Smooth muscle cell (in vitro differentiated cells): ENCODE results near the gene KRT20. TPM values are rescaled to one million over a fixed set of nuclear protein-coding genes. Genes with fewer than 3 reads are reported as not detected.

ENCODE experiments used
- DNase-seq: peaks from one replicate; lab custom pipeline; 2025; ENCODE audit not compliant: unreplicated experiment; lab: John Stamatoyannopoulos, UW
- H2AFZ ChIP-seq: fragments of 200-600 bp; sonication (generic); 2 replicates; pipeline ENCODE4 v1.6.0; 2016; ENCODE audit warnings: antibody characterized with exemption, low read depth, mild to moderate bottlenecking
- H3F3A ChIP-seq: fragments of 200-600 bp; sonication (generic); 2 replicates; pipeline ENCODE4 v1.6.0; 2017; ENCODE audit warnings: antibody characterized with exemption, low read depth
- H3K27ac ChIP-seq: fragments of 200-600 bp; sonication (generic); 2 replicates; pipeline ENCODE4 v1.5.1; 2016; ENCODE audit warnings: low read depth, mild to moderate bottlenecking
- H3K27me3 ChIP-seq: fragments of 200-600 bp; sonication (generic); 2 replicates; pipeline ENCODE4 v1.6.1; 2016; ENCODE audit warnings: low read depth, mild to moderate bottlenecking
- H3K36me3 ChIP-seq: fragments of 200-600 bp; sonication (generic); 2 replicates; pipeline ENCODE4 v1.5.1; 2016; ENCODE audit warnings: low read depth
- H3K4me1 ChIP-seq: fragments of 200-600 bp; sonication (generic); 2 replicates; pipeline ENCODE4 v1.5.1; 2016; ENCODE audit warnings: low read depth
- H3K4me2 ChIP-seq: fragments of 200-600 bp; sonication (generic); 2 replicates; pipeline ENCODE4 v1.6.0; 2016; ENCODE audit warnings: mild to moderate bottlenecking
- H3K4me3 ChIP-seq: fragments of 200-600 bp; sonication (generic); 2 replicates; pipeline ENCODE4 v1.5.1; 2016; ENCODE audit warnings: mild to moderate bottlenecking
- H3K79me2 ChIP-seq: fragments of 200-600 bp; sonication (generic); 2 replicates; pipeline ENCODE4 v1.6.0; 2016; ENCODE audit warnings: low read depth, mild to moderate bottlenecking
- H3K9ac ChIP-seq: fragments of 200-600 bp; sonication (generic); 2 replicates; pipeline ENCODE4 v1.6.0; 2016; ENCODE audit warnings: low read depth
- H3K9me3 ChIP-seq: fragments of 200-600 bp; sonication (generic); replicated peaks from 2 replicates; pipeline ENCODE4 v1.5.1; 2016; ENCODE audit warnings: low read depth
- H4K20me1 ChIP-seq: fragments of 200-600 bp; sonication (generic); 2 replicates; pipeline ENCODE4 v1.6.0; 2016; ENCODE audit warnings: low read depth
- CTCF ChIP-seq: fragments of 200-600 bp; sonication (generic); IDR thresholded peaks from 2 replicates; pipeline ENCODE4 v1.5.1; 2017; ENCODE audit warnings: borderline replicate concordance, mild to moderate bottlenecking, antibody characterized with exemption; ENCODE audit not compliant: insufficient read depth, poor library complexity, severe bottlenecking
- WGBS: methylation state at CpG from one replicate; pipeline ENCODE4 v1.1.7; 2016; ENCODE audit warnings: low lambda C conversion rate; 5-methylcytosine and 5-hydroxymethylcytosine counted together
- polyA plus RNA-seq: library from polyadenylated mRNA; unstranded; fragments of >200 nt; fragmentation: Nextera tagmentation; extraction: Ambion mirVana; gene quantifications from 2 replicates; pipeline ENCODE4 v1.2.1, GENCODE V29; 2016
- total RNA-seq: library from RNA; depleted of rRNA; stranded (reverse); fragments of >200 nt; gene quantifications from 2 replicates; pipeline ENCODE4 v1.2.3, GENCODE V29; 2014

KRT20 gene
- total and polyA plus RNA-seq, 2 experiments from 2014 or later, result not detected

- Histone ChIP-seq H3K9me3 (no peaks in the 10 kb centered on the region), H3F3A (no peaks in the 10 kb centered on the region), H3K9ac (no peak overlapping the region), H3K4me2 (no peak overlapping the region), H3K36me3 (no peaks in the 10 kb centered on the region), H3K27me3 (peaks cover 26% of the 10 kb centered on the region), H4K20me1 (no peaks in the 10 kb centered on the region), H3K4me3 (no peak overlapping the region), H3K79me2 (no peaks in the 10 kb centered on the region), H3K27ac (no peak overlapping the region), H2AFZ (no peak overlapping the region), H3K4me1 (no peaks in the 10 kb centered on the region)
- DNase-seq, result no peak
- WGBS, result 93% methylated on average over 3 of the region's 3 CpGs
- TF ChIP-seq CTCF, result no peak
Observed at GRCh38 chr17:40850293-40850972, 34.6 kb downstream of the KRT20 start.

GRCh38 chr17:40849723-40850122 is 35.3 kb downstream of the KRT20 start:
- H3K4me3 ChIP-seq, result no peak overlapping the region
- WGBS, result 87% methylated on average over 4 of the region's 4 CpGs
- H3K27ac ChIP-seq, result no peak overlapping the region
- no peak overlapping the region for H2AFZ ChIP-seq
- H3K36me3 ChIP-seq, result no peaks in the 10 kb centered on the region
- no peaks in the 10 kb centered on the region for H3K79me2 ChIP-seq
- DNase-seq, result no peak
- no peaks in the 10 kb centered on the region for H3K9me3 ChIP-seq
- peaks cover 33% of the 10 kb centered on the region for H3K27me3 ChIP-seq
- H3F3A ChIP-seq, result no peaks in the 10 kb centered on the region
- no peak overlapping the region for H3K4me2 ChIP-seq
- no peaks in the 10 kb centered on the region for H4K20me1 ChIP-seq
- no peaks in the 10 kb centered on the region for H3K4me1 ChIP-seq
- no peak for TF ChIP-seq CTCF
- H3K9ac ChIP-seq, result no peak overlapping the region

GRCh38 chr17:40848583-40849235 is 36.3 kb downstream of the KRT20 start:
- no peak overlapping the region for H3K9ac ChIP-seq
- H3K4me3 ChIP-seq, result no peak overlapping the region
- no peaks in the 10 kb centered on the region for H3K36me3 ChIP-seq
- H3K27ac ChIP-seq, result no peak overlapping the region
- H3K27me3 ChIP-seq, result peaks cover 42% of the 10 kb centered on the region
- H2AFZ ChIP-seq, result no peak overlapping the region
- DNase-seq, result no peak
- H3K4me2 ChIP-seq, result no peak overlapping the region
- H4K20me1 ChIP-seq, result no peaks in the 10 kb centered on the region
- H3K79me2 ChIP-seq, result no peaks in the 10 kb centered on the region
- TF ChIP-seq CTCF, result no peak
- H3F3A ChIP-seq, result no peaks in the 10 kb centered on the region
- 79% methylated on average over 1 of the region's 1 CpG for WGBS
- H3K9me3 ChIP-seq, result no peaks in the 10 kb centered on the region
- no peaks in the 10 kb centered on the region for H3K4me1 ChIP-seq
